Gastroesophageal sphincter (tissue), 4 donors: Measurements from ENCODE around the gene PLCB1. TPM values are rescaled to one million over a fixed set of nuclear protein-coding genes. Genes with fewer than 3 reads are reported as not detected.

Experiments
- ATAC-seq: fragments of 150-250 bp; one replicate; pipeline ENCODE4 v1.9.1; 2016; ENCODE audit warnings: mild to moderate bottlenecking, moderate library complexity
- H3K27ac ChIP-seq, 4 donors: fragments of 200-600 bp; sonication (generic) in 3 of 4; 1 replicate in 3 of 4; 2 replicates in 1 of 4; pipeline ENCODE4 v1.5.1; 2016 to 2019
- H3K27me3 ChIP-seq: fragments of 200-600 bp; sonication (generic); one replicate; pipeline ENCODE4 v1.5.1; 2019
- H3K36me3 ChIP-seq, 2 donors: fragments of 200-600 bp; sonication (generic); one replicate each; pipeline ENCODE4 v1.5.1; 2019; ENCODE audit warnings: control low read depth in 1 of 2
- H3K4me1 ChIP-seq, 3 donors: fragments of 200-600 bp; sonication (generic); 1 replicate in 2 of 3; 2 replicates in 1 of 3; pipeline ENCODE4 v1.5.1; 2016 to 2019; ENCODE audit warnings: control low read depth in 2 of 3
- H3K4me3 ChIP-seq, 2 donors: fragments of 200-600 bp; sonication (generic); one replicate each; pipeline ENCODE4 v1.5.1; 2019; ENCODE audit warnings: mild to moderate bottlenecking in 1 of 2, moderate library complexity in 1 of 2
- H3K9me3 ChIP-seq, 3 donors: fragments of 200-600 bp; sonication (generic); one replicate each; pipeline ENCODE4 v1.5.1; 2017 to 2019; ENCODE audit warnings: control low read depth in 2 of 3
- CTCF ChIP-seq, 4 experiments: fragments of 200-600 bp in 2 of 4; fragments of 450-650 bp in 2 of 4; sonication (generic) in 1 of 4; IDR thresholded peaks; one replicate each; pipeline ENCODE4 v1.5.1; 2017 to 2019; ENCODE audit warnings: antibody characterized with exemption in 4 of 4, mild to moderate bottlenecking in 2 of 4, moderate library complexity in 2 of 4
- EP300 ChIP-seq: sonication (generic); formaldehyde crosslinking; IDR thresholded peaks from one replicate; pipeline ENCODE4 v1.6.1; 2017; ENCODE audit warnings: antibody characterized with exemption, mild to moderate bottlenecking
- POLR2A ChIP-seq, 2 donors: fragments of 450-650 bp; IDR thresholded peaks; one replicate each; pipeline ENCODE4 v1.6.1; 2017; ENCODE audit warnings: antibody characterized with exemption in 2 of 2, mild to moderate bottlenecking in 2 of 2, moderate library complexity in 1 of 2
- POLR2AphosphoS5 ChIP-seq: sonication (generic); formaldehyde crosslinking; IDR thresholded peaks from one replicate; pipeline ENCODE4 v1.6.1; 2017; ENCODE audit warnings: antibody characterized with exemption
- WGBS, 2 donors: methylation state at CpG; one replicate each; pipeline ENCODE4 v1.1.5; 2018; ENCODE audit warnings: low coverage in 1 of 2; 5-methylcytosine and 5-hydroxymethylcytosine counted together
- total RNA-seq, 4 donors: library from RNA; depleted of rRNA; stranded (reverse); fragments of >200 nt; gene quantifications; one replicate each; pipeline ENCODE4 v1.1.0, GENCODE V29; 2016

The PLCB1 gene
- total RNA-seq, 4 donors from 2014 or later: 60.8 to 104 (median 69.0) TPM

- peak; percentile 86 for ATAC-seq
- TF ChIP-seq CTCF (IDR thresholded peaks at IDR 0.05) (no peak), POLR2AphosphoS5 (peak; percentile 13)
- WGBS, 2 donors: 4 to 50% methylated on average over 2 to 5 of the region's 5 CpGs
- peak overlapping the region in 3 of 4 donors; percentile 48 to 59 (median 57) for H3K27ac ChIP-seq
- peaks cover 0 to 8% of the 10 kb centered on the region in 2 donors for H3K36me3 ChIP-seq
- peaks cover 11 to 57% (median 12%) of the 10 kb centered on the region in 3 donors for H3K4me1 ChIP-seq
- no peak overlapping the region for H3K4me3 ChIP-seq
- no peaks in the 10 kb centered on the region for H3K27me3 ChIP-seq
- H3K9me3 ChIP-seq: no peaks in the 10 kb centered on the region
Measured at GRCh38 chr20:8647961-8648441, 515.9 kb downstream of the PLCB1 start.

- Histone ChIP-seq H3K27me3 (no peaks in the 10 kb centered on the region), H3K9me3 (no peaks in the 10 kb centered on the region), H3K27ac (peak overlapping the region in 3 of 4 donors; percentile 48 to 59 (median 57)), H3K36me3 (peaks cover 0 to 8% of the 10 kb centered on the region in 2 donors), H3K4me1 (peaks cover 11 to 57% (median 12%) of the 10 kb centered on the region in 3 donors), H3K4me3 (no peak overlapping the region)
- TF ChIP-seq POLR2AphosphoS5: no peak
- TF ChIP-seq EP300: no peak
- no peak for TF ChIP-seq POLR2A (IDR thresholded peaks at IDR 0.05)
- no peak for TF ChIP-seq CTCF (IDR thresholded peaks at IDR 0.05)
- ATAC-seq: peak; percentile 27
- WGBS, 2 donors: 24 to 52% methylated on average over 2 of the region's 2 CpGs
Measured at GRCh38 chr20:8648466-8648865, 516.4 kb downstream of the PLCB1 start.

GRCh38 chr20:8652396-8652795 is 520.3 kb downstream of the PLCB1 start:
- TF ChIP-seq POLR2A (IDR thresholded peaks at IDR 0.05): no peak
- peak; percentile 15 for TF ChIP-seq POLR2AphosphoS5
- WGBS, 2 donors: 37 to 55% methylated on average over 3 of the region's 3 CpGs
- H3K4me1 ChIP-seq: peaks cover 2 to 34% (median 6%) of the 10 kb centered on the region in 3 donors
- H3K9me3 ChIP-seq: no peaks in the 10 kb centered on the region
- no peaks in the 10 kb centered on the region for H3K27me3 ChIP-seq
- H3K4me3 ChIP-seq: no peak overlapping the region
- no peak for ATAC-seq
- H3K27ac ChIP-seq: no peak overlapping the region
- peaks cover 0 to 8% of the 10 kb centered on the region in 2 donors for H3K36me3 ChIP-seq

GRCh38 chr20:8654486-8654885 is 522.4 kb downstream of the PLCB1 start:
- no peak overlapping the region for H3K27ac ChIP-seq
- H3K4me1 ChIP-seq: peaks cover 0 to 23% (median 3%) of the 10 kb centered on the region in 3 donors
- TF ChIP-seq POLR2AphosphoS5 (no peak), EP300 (no peak), CTCF (IDR thresholded peaks at IDR 0.05) (no peak), POLR2A (IDR thresholded peaks at IDR 0.05) (no peak)
- no peaks in the 10 kb centered on the region for H3K27me3 ChIP-seq
- no peak for ATAC-seq
- no peaks in the 10 kb centered on the region for H3K9me3 ChIP-seq
- peaks cover 0 to 10% of the 10 kb centered on the region in 2 donors for H3K36me3 ChIP-seq
- 57 to 83% methylated on average over 2 of the region's 2 CpGs for WGBS, 2 donors
- H3K4me3 ChIP-seq: no peak overlapping the region

- Histone ChIP-seq H3K36me3 (peaks cover 0 to 8% of the 10 kb centered on the region in 2 donors), H3K4me3 (no peak overlapping the region), H3K9me3 (no peaks in the 10 kb centered on the region), H3K27me3 (no peaks in the 10 kb centered on the region), H3K27ac (no peak overlapping the region), H3K4me1 (peaks cover 0 to 17% (median 0%) of the 10 kb centered on the region in 3 donors)
- TF ChIP-seq POLR2AphosphoS5: no peak
- TF ChIP-seq POLR2A (IDR thresholded peaks at IDR 0.05): no peak
- no peak for TF ChIP-seq EP300
- TF ChIP-seq CTCF (IDR thresholded peaks at IDR 0.05): no peak
- ATAC-seq: no peak
- 60 to 65% methylated on average over 1 of the region's 1 CpG for WGBS, 2 donors
Measured at GRCh38 chr20:8656335-8656734, 524.3 kb downstream of the PLCB1 start.
